ENCODE results near the gene ADM2.

DNA sequence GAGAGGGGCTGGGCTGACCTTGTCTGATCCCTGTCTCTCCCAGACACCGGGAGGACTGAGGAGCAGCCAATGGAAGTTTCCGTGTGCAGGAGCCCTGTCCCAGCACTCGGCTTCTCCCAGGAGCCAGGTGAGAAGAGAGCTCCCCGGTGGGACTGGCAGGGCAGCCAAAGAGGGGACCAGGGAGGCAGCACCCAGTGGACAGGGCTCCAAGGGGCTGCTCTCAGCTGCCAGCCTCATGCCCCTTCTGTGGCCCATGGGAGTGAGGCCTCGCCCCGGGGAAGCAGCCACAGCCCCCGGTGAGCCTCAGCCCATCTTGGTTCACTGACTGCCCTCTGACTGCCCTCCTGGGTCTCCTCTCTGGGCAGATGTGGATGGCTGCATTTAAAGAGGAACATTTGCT, 37.3 kb downstream of the ADM2 start:
- TF ChIP-seq POLR2AphosphoS5 (IDR thresholded peaks at IDR 0.05; ENCODE audit: borderline replicate concordance, low read depth, low read length) (no peak), EZH2 (IDR thresholded peaks at IDR 0.05) (no peak)

Measured in SK-N-MC (cell line).